ENCODE measurements around the gene PNMT.
A peak's percentile ranks its signal among the peaks of the same experiment; 100 is the strongest.

Gene PNMT

GRCh38 chr17:39663688-39664580 is 4.3 kb upstream of the PNMT start:
- Histone ChIP-seq H2BK120ac (ENCODE audit: low read depth, low read length) (no peak overlapping the region), H3K79me2 (ENCODE audit: control insufficient read depth, insufficient read depth, low read length) (no peaks in the 10 kb centered on the region), H3K4me2 (ENCODE audit: low read length) (peak overlapping the region; percentile 52), H3K23ac (ENCODE audit: low read length) (no peak overlapping the region), H3K4ac (ENCODE audit: low read depth, low read length) (no peak overlapping the region), H4K8ac (ENCODE audit: low read depth, low read length) (no peak overlapping the region), H3K4me3 (ENCODE audit: low read length) (no peak overlapping the region), H3K27me3 (ENCODE audit: insufficient read depth, low read length, poor library complexity) (peaks cover 2% of the 10 kb centered on the region), H3K56ac (ENCODE audit: low read length) (peak overlapping the region; percentile 68), H3K4me1 (ENCODE audit: control insufficient read depth, low read depth, low read length) (peaks cover 2% of the 10 kb centered on the region), H3K79me1 (ENCODE audit: low read length) (no peaks in the 10 kb centered on the region), H2BK5ac (ENCODE audit: low read length) (no peak overlapping the region), H4K5ac (ENCODE audit: low read length) (no peak overlapping the region), H3K9ac (ENCODE audit: low read length) (peak overlapping the region; percentile 44), H2BK15ac (replicated peaks; ENCODE audit: low read depth) (no peak overlapping the region), H3K27ac (ENCODE audit: low read depth, low read length) (no peak overlapping the region), H2AK5ac (ENCODE audit: low read length) (no peak overlapping the region), H3K18ac (ENCODE audit: low read length) (no peak overlapping the region), H3K36me3 (ENCODE audit: control insufficient read depth, insufficient read depth, low read length) (no peaks in the 10 kb centered on the region)
- peak; percentile 75 for DNase-seq
- WGBS (ENCODE audit: extremely low coverage, insufficient coverage, low lambda C conversion rate): no CpG with 5 or more reads among the region's 17 CpGs

DNA sequence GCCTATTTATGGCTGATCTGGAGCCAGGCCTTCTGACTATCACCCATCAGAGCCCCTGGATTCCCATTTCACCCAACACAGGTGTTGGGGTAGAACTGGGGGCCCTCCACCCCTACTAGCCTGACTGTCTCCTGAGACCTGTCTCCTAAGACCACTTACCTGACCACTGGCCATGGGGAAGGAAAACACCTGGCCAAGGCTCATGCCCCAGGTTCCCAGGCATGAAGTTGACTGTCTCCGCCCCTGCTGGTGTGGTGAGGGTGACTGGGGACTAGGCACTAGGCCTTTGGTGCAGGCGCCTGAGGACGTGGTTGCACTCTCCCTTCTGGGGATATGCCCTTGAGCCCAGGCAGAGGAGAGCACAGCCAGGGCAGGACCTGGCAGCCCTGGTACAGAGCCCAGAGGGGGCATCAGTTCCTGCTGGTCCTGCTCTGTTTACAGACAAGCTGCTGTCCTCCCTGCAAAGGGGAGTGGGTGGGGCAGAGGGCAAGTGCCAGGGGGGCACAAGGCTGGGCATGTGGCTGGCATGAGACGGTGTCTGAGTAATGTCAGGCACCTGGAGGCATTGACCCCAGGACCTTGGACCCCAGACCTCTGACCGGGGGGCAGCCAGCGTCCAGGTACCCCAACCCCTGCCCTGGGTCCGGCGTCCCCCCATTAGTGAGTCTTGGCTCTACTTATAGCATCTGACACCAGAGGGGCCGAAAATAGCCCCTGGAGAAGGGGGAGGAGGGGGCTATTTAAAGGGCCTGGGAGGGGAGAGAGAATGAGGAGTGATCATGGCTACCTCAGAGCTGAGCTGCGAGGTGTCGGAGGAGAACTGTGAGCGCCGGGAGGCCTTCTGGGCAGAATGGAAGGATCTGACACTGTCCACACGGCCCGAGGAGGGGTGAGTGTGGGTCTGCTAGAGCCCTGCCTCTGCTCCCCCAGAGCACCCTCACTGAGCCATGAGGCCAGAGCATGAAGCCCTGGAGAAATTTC is 3.4 kb upstream of the PNMT start, which contains the start of gene TCAP:
Gene TCAP (plus strand): TSS at position 769 of the 981 bp plus-strand sequence. CDS start 11 bp downstream, at position 780.
- no peak within 1 kb of the TSS for H2BK5ac ChIP-seq (ENCODE audit: low read length)
- H4K8ac ChIP-seq (ENCODE audit: low read depth, low read length): no peak within 1 kb of the TSS
- no peak within 1 kb of the TSS for H3K27ac ChIP-seq (ENCODE audit: low read depth, low read length)
- H4K5ac ChIP-seq (ENCODE audit: low read length): no peak within 1 kb of the TSS
- no peak within 1 kb of the TSS for H3K4ac ChIP-seq (ENCODE audit: low read depth, low read length)
- peaks cover 2% of the 10 kb centered on the region for H3K4me1 ChIP-seq (ENCODE audit: control insufficient read depth, low read depth, low read length)
- H3K79me1 ChIP-seq (ENCODE audit: low read length): no peaks in the 10 kb centered on the region
- H3K56ac ChIP-seq (ENCODE audit: low read length): peak within 1 kb of the TSS; percentile 68
- no peak within 1 kb of the TSS for H3K4me3 ChIP-seq (ENCODE audit: low read length)
- peaks cover 2% of the 10 kb centered on the region for H3K27me3 ChIP-seq (ENCODE audit: insufficient read depth, low read length, poor library complexity)
- H3K23ac ChIP-seq (ENCODE audit: low read length): no peak within 1 kb of the TSS
- no peaks in the 10 kb centered on the region for H3K36me3 ChIP-seq (ENCODE audit: control insufficient read depth, insufficient read depth, low read length)
- no peak within 1 kb of the TSS for H2BK15ac ChIP-seq (replicated peaks; ENCODE audit: low read depth)
- H2BK120ac ChIP-seq (ENCODE audit: low read depth, low read length): no peak within 1 kb of the TSS
- no peak within 1 kb of the TSS for H3K4me2 ChIP-seq (ENCODE audit: low read length)
- no peak for DNase-seq
- H3K18ac ChIP-seq (ENCODE audit: low read length): no peak within 1 kb of the TSS
- H2AK5ac ChIP-seq (ENCODE audit: low read length): no peak within 1 kb of the TSS
- H3K79me2 ChIP-seq (ENCODE audit: control insufficient read depth, insufficient read depth, low read length): no peaks in the 10 kb centered on the region
- WGBS (ENCODE audit: extremely low coverage, insufficient coverage, low lambda C conversion rate): no CpG with 5 or more reads among the region's 15 CpGs
- peak within 1 kb of the TSS; percentile 2 for H3K9ac ChIP-seq (ENCODE audit: low read length)

DNA sequence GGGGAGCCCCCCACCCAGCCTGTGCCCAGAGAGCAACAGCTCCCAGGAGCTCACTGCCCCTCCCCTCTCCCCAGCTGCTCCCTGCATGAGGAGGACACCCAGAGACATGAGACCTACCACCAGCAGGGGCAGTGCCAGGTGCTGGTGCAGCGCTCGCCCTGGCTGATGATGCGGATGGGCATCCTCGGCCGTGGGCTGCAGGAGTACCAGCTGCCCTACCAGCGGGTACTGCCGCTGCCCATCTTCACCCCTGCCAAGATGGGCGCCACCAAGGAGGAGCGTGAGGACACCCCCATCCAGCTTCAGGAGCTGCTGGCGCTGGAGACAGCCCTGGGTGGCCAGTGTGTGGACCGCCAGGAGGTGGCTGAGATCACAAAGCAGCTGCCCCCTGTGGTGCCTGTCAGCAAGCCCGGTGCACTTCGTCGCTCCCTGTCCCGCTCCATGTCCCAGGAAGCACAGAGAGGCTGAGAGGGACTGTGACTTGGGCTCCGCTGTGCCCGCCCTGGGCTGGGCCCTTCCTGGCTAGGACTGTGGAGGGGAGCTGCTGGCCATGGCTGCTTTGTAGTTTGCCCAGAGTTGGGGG is 2.5 kb upstream of the PNMT start:
- H3K9ac ChIP-seq (ENCODE audit: low read length): no peak overlapping the region
- no peak overlapping the region for H3K56ac ChIP-seq (ENCODE audit: low read length)
- H3K27me3 ChIP-seq (ENCODE audit: insufficient read depth, low read length, poor library complexity): peaks cover 2% of the 10 kb centered on the region
- H2BK120ac ChIP-seq (ENCODE audit: low read depth, low read length): no peak overlapping the region
- H3K27ac ChIP-seq (ENCODE audit: low read depth, low read length): no peak overlapping the region
- H3K79me1 ChIP-seq (ENCODE audit: low read length): no peaks in the 10 kb centered on the region
- peaks cover 2% of the 10 kb centered on the region for H3K4me1 ChIP-seq (ENCODE audit: control insufficient read depth, low read depth, low read length)
- H3K4me2 ChIP-seq (ENCODE audit: low read length): no peak overlapping the region
- H3K23ac ChIP-seq (ENCODE audit: low read length): no peak overlapping the region
- no peaks in the 10 kb centered on the region for H3K36me3 ChIP-seq (ENCODE audit: control insufficient read depth, insufficient read depth, low read length)
- DNase-seq: no peak
- H2BK15ac ChIP-seq (replicated peaks; ENCODE audit: low read depth): no peak overlapping the region
- H4K5ac ChIP-seq (ENCODE audit: low read length): no peak overlapping the region
- no peak overlapping the region for H4K8ac ChIP-seq (ENCODE audit: low read depth, low read length)
- H3K18ac ChIP-seq (ENCODE audit: low read length): no peak overlapping the region
- H3K79me2 ChIP-seq (ENCODE audit: control insufficient read depth, insufficient read depth, low read length): no peaks in the 10 kb centered on the region
- no peak overlapping the region for H2BK5ac ChIP-seq (ENCODE audit: low read length)
- no peak overlapping the region for H3K4me3 ChIP-seq (ENCODE audit: low read length)
- WGBS (ENCODE audit: extremely low coverage, insufficient coverage, low lambda C conversion rate): no CpG with 5 or more reads among the region's 17 CpGs
- no peak overlapping the region for H3K4ac ChIP-seq (ENCODE audit: low read depth, low read length)
- no peak overlapping the region for H2AK5ac ChIP-seq (ENCODE audit: low read length)

- no peak overlapping the region for H3K4me3 ChIP-seq (ENCODE audit: low read length)
- H2BK15ac ChIP-seq (replicated peaks; ENCODE audit: low read depth): no peak overlapping the region
- H3K56ac ChIP-seq (ENCODE audit: low read length): no peak overlapping the region
- H3K23ac ChIP-seq (ENCODE audit: low read length): no peak overlapping the region
- peaks cover 2% of the 10 kb centered on the region for H3K4me1 ChIP-seq (ENCODE audit: control insufficient read depth, low read depth, low read length)
- no peak overlapping the region for H2AK5ac ChIP-seq (ENCODE audit: low read length)
- H3K79me2 ChIP-seq (ENCODE audit: control insufficient read depth, insufficient read depth, low read length): no peaks in the 10 kb centered on the region
- H4K8ac ChIP-seq (ENCODE audit: low read depth, low read length): no peak overlapping the region
- WGBS (ENCODE audit: extremely low coverage, insufficient coverage, low lambda C conversion rate): no CpG with 5 or more reads among the region's 2 CpGs
- no peak overlapping the region for H4K5ac ChIP-seq (ENCODE audit: low read length)
- peaks cover 2% of the 10 kb centered on the region for H3K27me3 ChIP-seq (ENCODE audit: insufficient read depth, low read length, poor library complexity)
- no peak overlapping the region for H3K9ac ChIP-seq (ENCODE audit: low read length)
- H3K4me2 ChIP-seq (ENCODE audit: low read length): no peak overlapping the region
- H2BK5ac ChIP-seq (ENCODE audit: low read length): no peak overlapping the region
- H3K27ac ChIP-seq (ENCODE audit: low read depth, low read length): no peak overlapping the region
- DNase-seq: no peak
- no peak overlapping the region for H3K4ac ChIP-seq (ENCODE audit: low read depth, low read length)
- H2BK120ac ChIP-seq (ENCODE audit: low read depth, low read length): no peak overlapping the region
- H3K18ac ChIP-seq (ENCODE audit: low read length): no peak overlapping the region
- H3K79me1 ChIP-seq (ENCODE audit: low read length): no peaks in the 10 kb centered on the region
- H3K36me3 ChIP-seq (ENCODE audit: control insufficient read depth, insufficient read depth, low read length): no peaks in the 10 kb centered on the region
Observed at GRCh38 chr17:39666231-39666600, 2.0 kb upstream of the PNMT start.

DNA sequence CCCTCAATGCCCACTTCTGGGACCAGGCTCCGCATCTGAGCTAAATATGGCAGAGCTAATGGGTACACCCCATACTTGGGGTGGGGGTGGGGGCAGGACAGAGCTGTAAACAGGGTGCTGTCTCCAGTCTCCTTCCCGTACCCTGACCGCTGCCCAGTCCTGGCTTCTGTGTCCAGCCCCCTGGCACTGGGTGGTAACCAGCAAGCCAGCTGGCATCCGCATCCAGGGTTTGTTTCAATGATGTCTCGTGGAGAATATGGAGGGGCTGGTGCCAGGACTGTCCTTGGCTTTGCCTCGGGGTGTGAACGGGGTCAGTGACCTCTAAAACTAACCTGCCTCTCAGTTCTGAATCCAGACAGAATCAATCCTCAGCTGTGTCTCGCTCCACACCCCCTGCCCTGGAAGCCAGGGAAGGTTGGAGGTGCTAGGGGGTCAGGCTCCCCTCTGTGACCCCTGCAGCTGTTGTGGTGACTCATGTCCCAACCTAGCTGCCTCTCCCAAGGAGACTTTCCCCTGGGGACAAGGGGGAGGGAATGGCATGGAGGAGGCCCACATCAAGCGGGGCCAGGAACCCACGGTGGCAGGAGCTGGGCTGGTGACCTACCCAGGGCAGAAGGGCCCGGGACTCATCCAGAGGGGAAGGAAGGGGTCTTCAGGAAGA is 1.5 kb upstream of the PNMT start:
- no peak overlapping the region for H3K4ac ChIP-seq (ENCODE audit: low read depth, low read length)
- no peak overlapping the region for H3K56ac ChIP-seq (ENCODE audit: low read length)
- H2AK5ac ChIP-seq (ENCODE audit: low read length): no peak overlapping the region
- H4K8ac ChIP-seq (ENCODE audit: low read depth, low read length): no peak overlapping the region
- no peak overlapping the region for H2BK15ac ChIP-seq (replicated peaks; ENCODE audit: low read depth)
- H3K4me3 ChIP-seq (ENCODE audit: low read length): no peak overlapping the region
- H4K5ac ChIP-seq (ENCODE audit: low read length): no peak overlapping the region
- H3K4me2 ChIP-seq (ENCODE audit: low read length): no peak overlapping the region
- no CpG with 5 or more reads among the region's 11 CpGs for WGBS (ENCODE audit: extremely low coverage, insufficient coverage, low lambda C conversion rate)
- peaks cover 2% of the 10 kb centered on the region for H3K27me3 ChIP-seq (ENCODE audit: insufficient read depth, low read length, poor library complexity)
- H2BK120ac ChIP-seq (ENCODE audit: low read depth, low read length): no peak overlapping the region
- no peak overlapping the region for H3K18ac ChIP-seq (ENCODE audit: low read length)
- no peak overlapping the region for H3K27ac ChIP-seq (ENCODE audit: low read depth, low read length)
- no peaks in the 10 kb centered on the region for H3K79me2 ChIP-seq (ENCODE audit: control insufficient read depth, insufficient read depth, low read length)
- H3K4me1 ChIP-seq (ENCODE audit: control insufficient read depth, low read depth, low read length): peaks cover 2% of the 10 kb centered on the region
- no peak overlapping the region for H3K23ac ChIP-seq (ENCODE audit: low read length)
- H3K36me3 ChIP-seq (ENCODE audit: control insufficient read depth, insufficient read depth, low read length): no peaks in the 10 kb centered on the region
- H3K79me1 ChIP-seq (ENCODE audit: low read length): no peaks in the 10 kb centered on the region
- no peak for DNase-seq
- H3K9ac ChIP-seq (ENCODE audit: low read length): no peak overlapping the region
- H2BK5ac ChIP-seq (ENCODE audit: low read length): no peak overlapping the region
